Stimulated activated CD8-positive, alpha-beta memory T cell treated with anti-CD3 and anti-CD28 coated beads, Interleukin-4, amount 100 ng/mL, for 48 hours (primary cell): ENCODE data around the gene CBFA2T3.
"Not testable (repeated sequence)": the region's sequence is repeated elsewhere in the genome, so short reads cannot be mapped to it uniquely, and the experiment has no call there.

Experiments used
- DNase-seq: peaks from one replicate; pipeline ENCODE4 v3.0.0-alpha.2; 2020

Gene CBFA2T3

DNA sequence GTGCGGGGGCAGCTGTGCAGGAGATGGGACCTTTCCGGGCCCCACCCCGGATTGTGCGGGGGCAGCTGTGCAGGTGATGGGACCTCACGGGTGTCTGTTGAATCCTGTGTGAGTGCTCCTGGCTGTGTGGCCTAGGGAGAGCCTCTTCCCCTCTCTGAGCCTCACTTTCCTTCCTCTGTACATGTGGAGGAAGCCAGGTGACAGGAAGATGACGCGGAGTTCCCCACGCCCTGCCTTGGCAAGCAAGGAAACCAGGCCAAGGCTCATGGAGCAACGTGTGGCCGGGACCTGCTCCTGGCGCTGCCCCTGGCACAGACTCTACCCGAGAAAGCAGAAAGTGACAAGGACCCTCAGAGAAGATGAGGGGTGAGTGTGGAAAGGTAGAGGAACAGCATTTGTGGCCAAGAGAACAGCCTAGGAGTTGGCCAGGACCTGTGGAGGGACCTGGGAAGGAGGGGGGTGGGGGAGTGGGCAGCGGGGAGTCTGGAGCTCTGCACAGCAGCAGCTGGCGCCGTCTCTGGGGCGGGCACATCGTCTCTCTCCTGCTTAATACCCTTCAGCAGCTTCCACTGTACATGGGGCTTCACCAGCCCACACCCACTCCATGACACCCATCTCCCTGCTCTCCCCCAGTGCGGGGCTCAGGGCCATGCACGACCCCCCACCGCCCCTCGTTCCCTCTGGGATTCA lies 72.2 kb downstream of the CBFA2T3 start:
- DNase-seq, result no peak

DNA sequence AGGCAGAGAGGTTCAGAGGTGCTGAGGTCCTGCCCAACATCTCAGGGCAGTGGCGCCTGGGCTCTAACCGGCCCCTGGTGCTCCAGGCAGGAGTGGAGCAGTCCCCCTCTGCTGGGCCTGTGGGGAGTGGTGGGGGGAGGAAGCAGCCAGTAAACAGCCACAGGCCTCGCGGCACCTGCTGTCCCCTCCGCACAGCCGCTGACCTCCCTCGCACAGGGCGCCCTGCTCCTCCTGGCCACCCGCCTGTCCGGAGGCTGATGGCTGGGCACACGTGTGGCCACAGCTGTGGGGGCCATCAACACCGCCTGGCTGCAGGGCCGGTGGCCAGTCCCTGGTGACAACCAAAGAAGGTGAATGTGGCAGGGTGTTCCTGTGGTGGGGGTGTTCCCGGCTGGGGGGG lies 73.7 kb downstream of the CBFA2T3 start:
- no peak for DNase-seq

DNA sequence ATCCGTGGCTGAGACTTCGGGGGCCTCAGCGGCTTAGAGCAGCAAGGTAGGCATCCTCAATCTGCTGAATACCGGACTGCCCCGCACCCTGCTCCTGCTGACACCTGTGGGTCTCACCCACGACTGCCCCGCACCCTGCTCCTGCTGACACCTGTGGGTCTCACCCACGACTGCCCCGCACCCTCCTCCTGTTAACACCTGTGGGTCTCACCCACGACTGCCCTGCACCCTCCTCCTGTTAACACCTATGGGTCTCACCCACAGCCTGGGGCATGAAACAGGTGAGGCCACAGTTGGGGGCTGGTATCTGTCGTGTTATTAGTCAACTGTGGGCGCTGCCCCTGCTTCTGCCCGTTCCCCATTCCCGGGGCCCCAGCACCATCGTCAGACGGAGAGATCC lies 74.3 kb downstream of the CBFA2T3 start:
- DNase-seq, result no peak

DNA sequence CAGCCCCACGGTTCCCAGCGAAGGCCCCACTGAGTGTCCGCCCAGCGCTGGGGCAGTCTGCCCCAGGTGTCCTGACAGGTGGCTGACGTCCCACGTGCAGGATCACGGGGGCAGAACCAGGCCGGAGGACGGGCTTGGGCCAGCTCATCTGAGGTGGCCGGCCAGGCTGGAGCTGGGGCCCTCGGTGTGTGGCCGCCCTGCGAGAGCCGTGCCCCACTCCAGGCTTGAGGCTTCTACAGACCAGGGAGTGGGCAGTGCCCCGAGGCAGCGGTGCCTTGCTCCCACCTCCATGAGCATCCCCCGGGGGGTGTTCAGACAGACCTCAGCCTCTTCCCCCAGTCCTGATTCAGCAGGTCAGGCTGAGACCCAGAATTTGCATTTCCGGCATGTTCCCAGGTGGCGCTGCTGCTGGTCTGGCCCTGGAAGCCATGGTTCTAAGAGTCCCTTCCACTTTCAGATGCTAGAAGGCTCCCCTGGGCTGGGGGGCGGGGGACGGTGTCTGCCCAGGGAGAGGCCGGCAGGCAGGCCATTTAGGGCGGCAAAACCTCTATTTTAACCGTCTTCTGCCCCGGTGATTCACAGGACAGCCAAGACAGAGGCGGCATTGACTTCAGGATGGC lies 75.2 kb downstream of the CBFA2T3 start:
- DNase-seq, result no peak

DNA sequence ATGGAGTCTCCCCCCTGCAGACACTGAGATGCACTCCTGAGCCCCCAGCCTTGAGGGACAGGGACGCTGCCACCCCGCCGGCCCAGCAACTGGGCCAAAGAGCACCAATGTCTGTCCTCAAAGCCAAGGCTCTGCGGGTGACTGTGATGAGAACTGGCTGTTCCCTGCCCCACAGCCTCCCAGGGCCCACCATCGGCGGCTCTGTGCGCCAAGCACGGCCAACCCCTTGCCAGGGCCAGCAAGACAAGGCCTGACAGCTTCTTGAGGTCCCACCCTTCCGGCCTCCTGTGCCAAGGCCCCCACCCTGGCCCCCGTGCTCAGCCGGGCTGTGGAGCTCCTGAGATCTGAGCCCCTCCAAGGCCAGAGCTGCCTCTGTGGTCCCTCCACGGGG lies 76.3 kb downstream of the CBFA2T3 start:
- no peak for DNase-seq

DNA sequence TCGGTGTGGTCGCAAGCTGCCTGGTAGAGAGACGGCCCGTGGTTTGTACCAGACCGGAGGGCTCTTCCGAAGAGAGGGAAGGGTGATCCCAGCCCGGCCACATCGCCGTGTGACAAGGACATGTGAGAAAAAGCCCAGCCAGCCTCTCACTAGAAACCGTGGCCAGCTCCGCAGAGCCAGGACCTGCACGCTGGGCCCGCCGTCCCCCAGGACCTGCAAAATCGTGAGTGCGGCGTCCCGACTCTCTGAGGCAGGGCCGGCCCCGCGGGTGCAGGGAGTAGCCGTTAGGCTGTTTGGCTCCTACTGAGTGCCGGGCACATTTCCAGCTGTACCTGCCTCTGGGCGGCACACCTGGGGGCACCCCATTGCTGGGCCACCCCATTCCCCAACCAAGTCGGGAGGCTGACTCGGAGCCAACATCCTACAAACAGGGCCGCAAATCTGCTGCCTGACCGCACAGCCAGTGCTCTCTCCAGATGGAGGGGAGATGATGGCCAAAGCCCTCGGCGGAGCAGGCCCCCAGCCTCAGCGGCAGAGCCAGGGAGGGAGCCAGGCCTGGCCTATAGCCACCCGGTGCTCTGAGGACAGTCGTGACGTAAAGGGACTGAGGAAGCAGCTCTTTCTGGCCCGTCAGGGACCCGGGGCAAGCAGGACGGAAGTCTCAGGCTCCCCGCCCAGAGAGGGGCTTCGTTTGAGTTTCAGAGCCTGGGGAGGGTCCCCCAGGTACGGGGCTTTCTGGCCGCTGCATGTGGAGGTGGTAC lies 76.9 kb downstream of the CBFA2T3 start:
- DNase-seq, result no peak

DNA sequence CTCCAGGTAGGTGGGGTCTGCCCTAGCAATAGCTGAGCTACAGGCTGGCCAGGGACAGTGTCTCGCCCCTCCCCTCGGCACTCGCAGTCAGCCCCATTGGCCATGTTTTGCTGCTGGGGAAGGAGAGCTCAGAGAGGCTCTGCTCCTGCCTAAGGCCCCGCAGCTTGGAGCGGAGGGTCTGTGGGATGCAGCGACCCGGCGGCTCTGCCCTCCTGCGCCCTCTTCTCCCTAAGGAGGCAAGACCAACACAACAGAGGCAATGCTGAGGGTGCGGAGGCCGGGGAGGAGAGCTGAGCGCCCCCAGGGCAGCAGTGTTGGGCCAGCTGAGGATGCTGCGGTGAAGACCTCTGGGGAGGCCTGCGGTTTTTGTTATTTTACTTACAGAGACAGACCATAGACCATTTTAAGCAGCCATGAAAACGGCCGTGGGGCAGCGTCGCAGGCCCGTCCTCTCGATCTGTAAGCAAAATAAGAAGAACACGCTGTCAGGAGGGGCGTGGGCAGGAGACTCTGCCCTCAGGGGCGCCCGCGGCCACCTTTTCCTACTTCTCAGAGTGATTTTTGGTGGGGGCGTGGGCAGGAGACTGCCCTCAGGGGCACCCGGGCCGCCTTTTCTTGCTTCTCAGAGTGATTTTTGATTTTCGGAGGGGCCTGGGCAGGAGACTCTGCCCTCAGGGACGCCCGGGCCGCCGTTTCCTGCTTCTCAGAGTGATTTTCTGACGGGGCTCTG lies 79.1 kb downstream of the CBFA2T3 start:
- DNase-seq, result no peak

DNA sequence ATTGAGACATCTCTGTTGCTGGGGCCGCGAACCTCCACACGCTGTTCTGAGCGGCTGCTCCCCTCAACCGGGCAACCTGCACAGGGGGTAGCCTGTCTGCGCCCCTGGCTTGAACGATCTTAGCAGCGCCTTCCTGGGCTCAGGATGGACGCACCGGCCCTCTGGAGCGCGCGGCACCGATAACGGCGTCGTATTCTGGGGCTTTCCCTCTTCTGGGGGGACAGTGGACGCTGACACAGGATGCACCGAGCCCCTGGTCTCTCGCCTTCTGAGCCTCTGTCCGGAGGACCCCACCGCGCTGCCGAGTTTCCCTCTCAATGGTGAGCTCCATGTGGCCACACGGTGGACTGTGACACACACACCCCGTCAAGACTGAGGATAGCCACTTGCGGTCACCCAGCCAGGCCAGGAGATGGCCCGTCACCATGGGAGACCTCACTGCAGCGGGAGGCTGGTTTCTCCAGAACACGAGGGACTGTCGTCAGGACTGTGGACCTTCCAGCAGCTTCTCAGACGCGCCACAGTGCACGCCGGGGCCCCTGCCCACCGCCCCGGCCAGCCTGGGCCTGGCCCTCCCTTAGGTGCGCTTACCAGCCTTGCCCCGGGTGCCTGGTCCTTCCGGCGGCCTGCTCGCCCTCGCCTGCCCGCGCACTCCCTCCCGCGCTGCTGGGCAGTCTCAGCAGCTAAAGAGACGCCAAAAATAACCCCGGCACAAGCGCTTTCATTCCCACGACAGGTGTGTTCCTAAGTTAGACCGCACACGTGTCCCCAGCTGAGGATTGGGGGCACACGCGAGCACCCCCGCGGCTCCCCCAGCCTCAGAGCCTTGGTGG lies 80.6 kb downstream of the CBFA2T3 start:
- DNase-seq, result no peak

DNA sequence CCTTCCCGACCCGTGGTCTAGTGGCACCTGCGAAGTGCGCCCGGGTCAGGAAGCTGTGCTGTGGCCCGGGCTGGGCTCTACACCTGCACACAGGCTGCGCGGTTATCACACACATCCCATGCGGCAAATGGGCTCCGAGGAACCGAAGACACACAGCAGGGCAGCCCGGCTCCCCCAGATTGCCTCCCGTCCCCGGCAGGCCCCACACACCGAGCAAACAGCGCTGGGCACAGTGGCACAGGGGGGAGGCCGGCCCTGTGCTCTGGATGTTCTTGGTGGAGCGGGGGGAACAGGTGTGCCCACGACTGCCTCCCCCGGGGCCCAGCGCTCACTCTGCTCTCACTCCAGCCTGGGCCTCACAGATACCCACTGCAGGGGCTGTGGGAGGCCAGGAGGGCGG lies 81.7 kb downstream of the CBFA2T3 start:
- no peak for DNase-seq

DNA sequence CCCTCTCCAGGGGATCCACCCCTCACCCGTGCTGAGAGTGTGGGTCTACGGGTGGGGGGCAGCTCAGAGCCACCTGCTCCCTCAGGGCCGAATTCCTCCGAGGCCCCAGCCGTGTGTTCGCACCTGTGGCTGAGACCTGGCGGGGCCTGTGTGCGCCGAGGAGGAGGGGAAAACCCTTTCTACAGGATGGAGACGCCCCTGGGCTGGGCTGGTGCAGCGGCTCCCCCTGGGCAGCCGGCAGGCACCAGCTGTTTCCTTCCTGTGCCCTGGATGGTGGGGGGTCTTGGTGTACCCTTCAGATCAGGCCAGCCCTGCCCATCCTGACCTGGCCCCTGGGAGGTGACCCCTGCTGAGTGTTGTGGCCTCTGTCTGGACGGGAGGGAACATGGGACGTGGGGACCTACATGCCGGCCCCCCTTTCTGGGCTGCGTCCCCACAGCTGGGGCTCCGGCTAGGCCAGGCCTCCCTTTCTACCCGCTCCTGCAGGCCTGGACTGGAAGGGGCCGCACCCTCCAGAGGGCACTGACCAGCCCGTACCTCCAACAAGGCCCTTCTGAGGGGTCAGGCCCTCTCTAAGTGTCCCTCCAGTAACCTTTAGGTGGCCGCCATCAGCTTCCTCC lies 82.2 kb downstream of the CBFA2T3 start:
- DNase-seq, result no peak

DNA sequence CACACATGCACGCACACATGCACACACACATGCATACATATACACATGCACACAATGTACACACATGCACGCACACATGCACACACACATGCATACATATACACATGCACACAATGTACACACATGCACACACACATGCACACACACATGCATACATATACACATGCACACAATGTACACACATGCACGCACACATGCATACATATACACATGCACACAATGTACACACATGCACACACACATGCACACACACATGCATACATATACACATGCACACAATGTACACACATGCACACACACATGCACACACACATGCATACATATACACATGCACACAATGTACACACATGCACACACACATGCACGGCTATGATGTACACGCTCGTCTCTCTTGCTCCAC lies 82.7 kb downstream of the CBFA2T3 start:
- DNase-seq, result not testable (repeated sequence)

DNA sequence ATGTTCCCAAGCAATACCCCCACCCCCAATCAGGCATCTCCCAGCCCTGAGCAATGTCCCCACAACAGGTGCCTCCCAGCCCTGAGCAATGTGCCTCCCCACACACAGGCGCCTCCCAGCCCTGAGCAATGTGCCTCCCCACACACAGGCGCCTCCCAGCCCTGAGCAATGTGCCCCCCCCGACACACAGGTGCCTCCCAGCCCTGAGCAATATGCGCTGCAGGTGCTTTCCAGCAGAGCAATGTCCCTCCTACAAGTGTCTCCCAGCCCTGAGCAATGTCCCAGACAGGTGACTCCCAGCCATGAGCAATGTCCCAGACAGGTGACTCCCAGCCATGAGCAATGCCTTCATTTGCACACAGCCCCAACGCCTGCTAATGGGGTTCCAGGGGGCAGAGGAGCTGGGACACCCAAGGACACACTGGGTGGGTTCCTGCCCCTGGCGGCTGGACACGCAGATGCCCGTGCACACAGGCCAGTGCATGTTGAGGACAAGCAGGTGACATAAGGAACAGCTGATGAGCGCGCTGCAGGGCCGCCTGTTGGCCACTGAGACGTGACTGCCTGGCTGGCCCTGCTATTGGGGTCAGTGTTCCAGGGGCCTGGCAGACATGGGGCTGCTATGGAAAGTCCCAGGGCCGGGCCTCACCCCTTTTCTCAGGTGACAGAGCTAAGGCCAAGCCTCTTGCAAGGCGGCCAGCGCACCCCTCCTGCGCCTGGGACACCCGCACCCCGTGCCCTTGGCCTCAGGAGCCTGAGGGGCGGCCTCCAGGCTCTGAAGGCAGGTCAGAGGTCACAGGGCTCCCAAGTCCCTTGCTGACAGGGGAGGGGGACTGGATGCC lies 83.7 kb downstream of the CBFA2T3 start:
- no peak for DNase-seq

DNA sequence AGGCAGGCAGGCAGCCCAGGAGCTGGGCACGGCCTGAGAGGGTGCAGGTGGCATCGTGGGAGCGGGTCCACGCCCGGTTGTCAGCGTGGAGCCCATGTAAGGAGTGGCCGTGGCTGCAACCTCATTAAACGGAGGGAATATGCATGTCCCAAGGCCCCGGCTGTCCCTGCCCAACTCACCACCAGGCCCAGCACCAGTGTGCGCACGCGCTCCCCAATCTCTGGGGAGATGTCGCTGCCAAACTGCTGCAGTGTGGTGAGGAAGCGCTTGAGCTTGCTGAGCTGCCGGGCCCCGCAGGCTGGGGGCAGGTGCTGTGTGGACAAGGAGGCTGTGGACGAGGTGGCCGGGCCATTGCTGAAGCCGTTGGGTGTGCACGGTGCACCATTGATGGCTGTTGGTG lies 84.9 kb downstream of the CBFA2T3 start:
- no peak for DNase-seq

DNA sequence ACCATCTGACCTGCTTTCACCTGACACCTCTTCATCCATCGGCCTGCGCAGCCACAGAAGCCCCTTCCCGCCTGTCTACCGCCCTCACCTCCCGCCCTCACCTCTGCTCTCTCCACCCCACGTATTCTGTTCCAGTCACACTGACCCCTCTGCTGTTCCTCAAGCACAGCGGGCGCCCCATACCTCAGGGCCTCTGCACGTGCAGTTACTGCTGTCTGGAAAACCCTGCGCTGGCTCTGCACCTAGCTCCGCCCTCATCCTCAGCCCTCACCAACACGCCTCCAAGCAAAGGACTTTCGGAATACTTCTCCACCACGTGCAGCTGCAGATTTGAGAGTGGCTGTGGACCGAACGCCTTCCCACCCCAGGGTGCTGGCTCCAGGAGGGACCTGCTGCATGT lies 85.9 kb downstream of the CBFA2T3 start:
- DNase-seq, result no peak

DNA sequence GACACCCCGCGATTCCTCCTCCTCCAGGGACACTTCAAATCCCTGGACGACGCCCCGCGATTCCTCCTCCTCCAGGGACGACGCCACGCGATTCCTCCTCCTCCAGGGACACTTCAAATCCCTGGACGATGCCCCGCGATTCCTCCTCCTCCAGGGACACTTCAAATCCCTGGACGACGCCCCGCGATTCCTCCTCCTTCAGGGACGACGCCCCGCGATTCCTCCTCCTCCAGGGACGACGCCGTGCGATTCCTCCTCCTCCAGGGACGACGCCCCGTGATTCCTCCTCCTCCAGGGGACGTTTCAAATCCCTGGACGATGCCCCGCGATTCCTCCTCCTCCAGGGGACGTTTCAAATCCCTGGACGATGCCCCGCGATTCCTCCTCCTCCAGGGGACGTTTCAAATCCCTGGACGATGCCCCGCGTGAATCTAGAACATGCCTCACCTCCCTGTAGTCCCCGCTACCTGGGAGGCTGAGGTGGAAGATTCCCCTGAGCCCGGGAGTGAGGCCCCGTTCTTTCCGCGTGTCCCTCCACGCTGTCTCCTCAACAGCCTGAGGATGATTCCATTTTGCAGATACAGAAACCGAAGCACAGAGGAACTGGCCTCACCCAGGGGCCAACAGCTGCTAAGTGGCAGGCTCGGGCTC lies 87.2 kb downstream of the CBFA2T3 start:
- DNase-seq, result not testable (repeated sequence)

DNA sequence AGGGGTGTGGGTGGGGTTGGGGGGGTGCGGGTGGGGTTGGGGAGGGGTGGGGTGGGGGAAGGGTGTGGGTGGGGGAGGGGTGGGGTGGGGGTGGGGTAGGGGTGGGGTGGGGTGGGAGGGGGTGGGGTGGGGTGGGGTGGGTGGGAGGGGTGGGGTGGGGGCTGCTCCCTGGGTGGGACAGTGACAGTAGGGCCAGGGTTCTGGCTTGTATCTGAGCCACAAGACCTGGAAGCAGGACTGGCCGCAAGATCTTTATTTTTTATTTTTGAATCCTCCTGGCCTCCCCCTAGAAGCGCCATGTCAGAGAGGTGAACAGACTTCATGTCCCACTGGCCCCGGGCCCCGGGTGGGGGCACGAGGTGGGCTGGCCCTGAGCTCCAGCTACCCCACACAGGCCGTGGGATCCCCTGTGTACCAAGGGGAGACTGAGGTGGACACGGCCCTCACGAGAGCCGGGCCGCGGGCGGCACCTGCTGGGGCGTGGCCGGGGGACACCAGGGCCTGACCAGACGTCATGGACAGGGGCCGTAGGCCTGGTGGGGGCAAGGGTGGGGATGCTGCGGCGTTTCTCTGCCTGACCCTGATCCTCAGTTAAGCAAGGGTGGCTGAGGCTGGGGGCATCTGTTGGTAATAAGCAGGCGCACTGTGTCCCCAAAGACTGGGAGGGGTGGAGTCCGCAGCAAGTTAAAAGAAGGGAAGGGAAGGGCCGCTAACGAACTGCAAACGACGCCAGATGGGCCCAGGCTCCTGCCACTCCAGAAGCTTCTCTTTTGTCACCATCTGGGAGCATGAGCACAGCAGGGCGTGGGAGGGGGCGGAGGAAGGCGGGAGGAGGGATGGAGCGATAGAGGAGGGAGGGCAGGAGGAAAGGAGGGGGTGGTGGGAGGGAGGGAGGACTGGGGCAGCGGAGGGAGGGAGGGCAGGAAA lies 88.3 kb downstream of the CBFA2T3 start:
- DNase-seq, result no peak

DNA sequence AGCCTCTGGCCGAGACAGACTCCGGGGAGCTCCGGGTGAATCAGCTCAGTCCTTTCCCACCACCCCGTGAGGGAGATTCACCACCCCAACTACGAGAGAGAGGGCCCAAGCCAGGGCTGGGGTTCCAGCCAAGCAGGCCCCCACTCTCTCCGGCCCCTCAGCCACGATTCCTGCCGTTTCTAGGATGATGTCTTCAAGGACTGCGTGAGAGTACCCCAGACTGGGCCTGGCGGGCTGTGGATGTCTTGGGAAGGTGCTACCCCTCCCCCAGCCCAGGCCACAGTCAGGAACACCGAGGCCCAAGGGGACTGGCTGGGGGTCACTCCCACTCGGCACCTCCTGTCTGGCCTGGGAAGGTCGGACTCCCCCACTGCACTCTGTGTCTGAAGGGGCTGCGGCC lies 89.0 kb downstream of the CBFA2T3 start:
- no peak for DNase-seq

DNA sequence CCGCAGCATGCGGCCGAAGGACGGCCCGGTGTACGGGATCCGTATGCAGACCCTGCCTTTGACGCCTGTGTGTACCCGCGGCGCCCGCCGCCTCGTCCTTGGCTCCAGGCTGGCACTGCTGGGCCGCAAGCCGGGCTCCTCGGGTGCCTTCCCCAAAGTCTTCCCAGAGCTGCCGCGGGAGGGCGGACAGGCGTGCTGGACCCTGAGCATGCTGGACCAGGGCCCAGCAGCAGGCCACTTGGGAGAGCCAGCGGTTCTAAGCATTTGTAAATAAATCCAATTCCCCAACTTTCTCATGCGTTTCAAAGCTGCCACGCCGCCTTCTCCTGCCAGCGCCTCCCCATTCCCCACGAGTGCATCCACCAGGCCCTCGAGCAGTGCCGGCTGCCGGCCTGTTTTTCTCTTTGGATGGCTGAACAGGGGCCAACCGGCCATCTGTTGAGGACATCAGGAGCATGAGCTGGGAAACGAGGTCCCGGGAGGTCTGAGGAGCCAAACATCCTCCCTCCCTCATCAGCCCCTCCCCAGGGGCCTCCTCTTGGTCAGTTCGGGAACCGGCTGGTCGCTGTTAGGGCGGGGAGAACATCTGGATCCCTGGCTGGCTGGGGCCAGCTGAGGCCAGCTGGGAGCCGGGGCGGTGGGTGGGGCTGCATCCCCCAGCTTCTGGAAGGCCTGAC lies 90.0 kb downstream of the CBFA2T3 start:
- no peak for DNase-seq

DNA sequence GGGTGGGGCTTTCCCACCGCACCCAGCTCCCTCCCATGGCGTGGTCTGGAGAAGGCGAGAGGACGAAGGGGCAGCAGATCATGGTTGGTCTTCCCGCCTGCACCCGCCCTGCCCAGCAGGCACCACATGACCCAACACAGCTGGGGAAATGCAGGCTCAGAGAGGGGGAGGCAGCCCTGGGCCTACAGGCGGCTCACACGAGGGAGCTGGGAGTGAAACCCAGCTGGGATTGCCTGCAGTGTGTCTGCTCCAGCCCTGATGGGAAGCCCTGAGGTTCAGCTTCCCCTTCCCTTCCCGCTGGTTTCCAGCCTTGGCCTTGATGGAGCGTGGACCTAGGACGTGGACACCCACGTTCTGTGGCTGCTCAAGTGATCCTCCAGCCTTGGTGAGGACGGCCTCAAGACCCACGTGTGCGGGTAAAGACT lies 90.6 kb downstream of the CBFA2T3 start:
- DNase-seq, result no peak
